Nephron progenitor cell (in vitro differentiated cells): ENCODE measurements around the gene SEC14L1.

ENCODE experiments used
- DNase-seq: peaks from one replicate; pipeline ENCODE4 v3.0.0; 2021
- H3K27ac Mint-ChIP-seq: 2 replicates; pipeline ENCODE4 v1.8.0; 2021; ENCODE audit warnings: mild to moderate bottlenecking, moderate library complexity, mixed read lengths
- H3K27me3 Mint-ChIP-seq: 2 replicates; pipeline ENCODE4 v1.8.0; 2021; ENCODE audit warnings: mild to moderate bottlenecking, low read depth, mixed read lengths; ENCODE audit not compliant: poor library complexity
- H3K36me3 Mint-ChIP-seq: 2 replicates; pipeline ENCODE4 v1.8.0; 2021; ENCODE audit warnings: low read depth, mixed read lengths
- H3K4me1 Mint-ChIP-seq: 2 replicates; pipeline ENCODE4 v1.8.0; 2021; ENCODE audit warnings: mixed read lengths
- H3K4me3 Mint-ChIP-seq: 2 replicates; pipeline ENCODE4 v1.8.0; 2021; ENCODE audit warnings: mild to moderate bottlenecking, moderate library complexity, mixed read lengths
- H3K9me3 Mint-ChIP-seq: 2 replicates; pipeline ENCODE4 v1.8.0; 2021; ENCODE audit warnings: mild to moderate bottlenecking, moderate library complexity, mixed read lengths
- CTCF ChIP-seq: fragments of 200-600 bp; sonication (generic); IDR thresholded peaks from 2 replicates; pipeline ENCODE4 v1.5.0; 2021; ENCODE audit warnings: antibody characterized with exemption

The SEC14L1 gene

GRCh38 chr17:77197115-77197514 is 56.3 kb downstream of the SEC14L1 start:
- Mint-ChIP-seq H3K27me3 (peaks cover 2% of the 10 kb centered on the region), H3K27ac (no peak overlapping the region), H3K9me3 (no peaks in the 10 kb centered on the region)

GRCh38 chr17:77200711-77201110 is 59.9 kb downstream of the SEC14L1 start:
- Mint-ChIP-seq H3K27ac (no peak overlapping the region), H3K4me1 (peaks cover 17% of the 10 kb centered on the region), H3K9me3 (no peaks in the 10 kb centered on the region), H3K4me3 (no peak overlapping the region), H3K36me3 (peaks cover 87% of the 10 kb centered on the region), H3K27me3 (no peaks in the 10 kb centered on the region)
- TF ChIP-seq CTCF: no peak
- no peak for DNase-seq

More at GRCh38 chr17:77197115-77197514, 56.3 kb downstream of the SEC14L1 start:
- DNase-seq: no peak
- H3K4me1 Mint-ChIP-seq: peaks cover 3% of the 10 kb centered on the region
- TF ChIP-seq CTCF: no peak
- H3K4me3 Mint-ChIP-seq: no peak overlapping the region
- H3K36me3 Mint-ChIP-seq: peaks cover 96% of the 10 kb centered on the region

GRCh38 chr17:77203436-77203835 is 62.7 kb downstream of the SEC14L1 start:
- no peaks in the 10 kb centered on the region for H3K27me3 Mint-ChIP-seq
- no peak for DNase-seq
- H3K27ac Mint-ChIP-seq: peak overlapping the region; percentile 94
- H3K4me3 Mint-ChIP-seq: no peak overlapping the region
- peaks cover 86% of the 10 kb centered on the region for H3K36me3 Mint-ChIP-seq
- no peaks in the 10 kb centered on the region for H3K9me3 Mint-ChIP-seq
- H3K4me1 Mint-ChIP-seq: peaks cover 43% of the 10 kb centered on the region
- TF ChIP-seq CTCF: no peak

- H3K4me3 Mint-ChIP-seq: no peak overlapping the region
Observed at GRCh38 chr17:77203846-77204245, 63.1 kb downstream of the SEC14L1 start.

GRCh38 chr17:77204536-77204935 is 63.8 kb downstream of the SEC14L1 start:
- H3K27me3 Mint-ChIP-seq: no peaks in the 10 kb centered on the region
- peaks cover 85% of the 10 kb centered on the region for H3K36me3 Mint-ChIP-seq
- no peak for DNase-seq
- H3K4me1 Mint-ChIP-seq: peaks cover 54% of the 10 kb centered on the region
- no peak for TF ChIP-seq CTCF
- no peak overlapping the region for H3K27ac Mint-ChIP-seq
- no peak overlapping the region for H3K4me3 Mint-ChIP-seq
- no peaks in the 10 kb centered on the region for H3K9me3 Mint-ChIP-seq

More at GRCh38 chr17:77203846-77204245, 63.1 kb downstream of the SEC14L1 start:
- Mint-ChIP-seq H3K9me3 (no peaks in the 10 kb centered on the region), H3K36me3 (peaks cover 86% of the 10 kb centered on the region), H3K27ac (peak overlapping the region; percentile 94), H3K27me3 (no peaks in the 10 kb centered on the region), H3K4me1 (peaks cover 48% of the 10 kb centered on the region)
- no peak for DNase-seq
- no peak for TF ChIP-seq CTCF

- Mint-ChIP-seq H3K4me1 (peaks cover 65% of the 10 kb centered on the region), H3K9me3 (no peaks in the 10 kb centered on the region), H3K27ac (peak overlapping the region; percentile 38), H3K27me3 (no peaks in the 10 kb centered on the region), H3K4me3 (no peak overlapping the region), H3K36me3 (peaks cover 85% of the 10 kb centered on the region)
- no peak for TF ChIP-seq CTCF
- DNase-seq: no peak
Observed at GRCh38 chr17:77205396-77206125, 64.8 kb downstream of the SEC14L1 start.
